ENCODE results near the gene MTMR2. TPM values are rescaled to one million over a fixed set of nuclear protein-coding genes. Genes with fewer than 3 reads are reported as not detected.

MTMR2 gene
- polyA plus RNA-seq, 1 of the 3 experiments (the other 2 are of a cell fraction), result 8.6 TPM

DNA sequence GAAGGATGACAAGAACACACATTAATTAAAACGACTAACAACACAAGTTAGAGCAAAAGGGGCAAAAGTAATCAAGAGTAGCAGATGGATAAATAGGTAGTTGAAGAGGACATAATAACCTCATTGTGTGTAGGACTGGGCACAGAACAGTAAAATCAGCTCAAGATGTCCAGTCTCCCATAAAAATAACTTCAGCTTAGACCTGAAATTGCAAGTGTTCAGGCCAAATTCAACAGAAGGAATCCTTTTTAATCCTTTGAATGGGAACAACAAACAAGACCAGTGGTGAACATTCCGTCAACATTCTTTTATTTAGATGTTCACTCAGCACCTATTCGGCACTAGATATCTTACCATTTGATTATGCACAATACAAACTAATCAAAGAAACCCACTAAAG, 4.4 kb downstream of the MTMR2 start:
- H3K9me3 ChIP-seq, result no peaks in the 10 kb centered on the region
- no peak overlapping the region for H3K4me2 ChIP-seq
- H4K20me1 ChIP-seq (ENCODE audit: insufficient read depth), result no peaks in the 10 kb centered on the region
- peaks cover 97% of the 10 kb centered on the region for H3K79me2 ChIP-seq (ENCODE audit: insufficient read depth)
- POLR2A ChIA-PET, result no interaction called here
- H3F3A ChIP-seq (replicated peaks; ENCODE audit: insufficient read depth), result peaks cover 9% of the 10 kb centered on the region
- WGBS (ENCODE audit: low lambda C conversion rate), result 63% methylated on average over 3 of the region's 3 CpGs
- no peak for TF ChIP-seq GATA2 (CRISPR knock-in tag; IDR thresholded peaks at IDR 0.05)
- no peak for TF ChIP-seq NRF1 (IDR thresholded peaks at IDR 0.05; ENCODE audit: low read depth, low read length)
- no peak for TF ChIP-seq JUND (IDR thresholded peaks at IDR 0.05)
- TF ChIP-seq RXRA (IDR thresholded peaks at IDR 0.05; ENCODE audit: borderline replicate concordance, low read depth), result no peak
- no peak for TF ChIP-seq MEF2A (IDR thresholded peaks at IDR 0.05; ENCODE audit: borderline replicate concordance, low read depth)
- TF ChIP-seq ELF1 (IDR thresholded peaks at IDR 0.05), result no peak
- TF ChIP-seq, protein P1, sequence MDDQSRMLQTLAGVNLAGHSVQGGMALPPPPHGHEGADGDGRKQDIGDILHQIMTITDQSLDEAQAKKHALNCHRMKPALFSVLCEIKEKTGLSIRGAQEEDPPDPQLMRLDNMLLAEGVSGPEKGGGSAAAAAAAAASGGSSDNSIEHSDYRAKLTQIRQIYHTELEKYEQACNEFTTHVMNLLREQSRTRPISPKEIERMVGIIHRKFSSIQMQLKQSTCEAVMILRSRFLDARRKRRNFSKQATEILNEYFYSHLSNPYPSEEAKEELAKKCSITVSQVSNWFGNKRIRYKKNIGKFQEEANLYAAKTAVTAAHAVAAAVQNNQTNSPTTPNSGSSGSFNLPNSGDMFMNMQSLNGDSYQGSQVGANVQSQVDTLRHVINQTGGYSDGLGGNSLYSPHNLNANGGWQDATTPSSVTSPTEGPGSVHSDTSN (IDR thresholded peaks at IDR 0.05), result no peak
- no peak for TF ChIP-seq TCF12 (IDR thresholded peaks at IDR 0.05)
- TF ChIP-seq RAD21 (IDR thresholded peaks at IDR 0.05; ENCODE audit: low read length), result no peak
- no peak for TF ChIP-seq SMC3 (IDR thresholded peaks at IDR 0.05; ENCODE audit: low read depth, low read length)
- TF ChIP-seq CHD2 (IDR thresholded peaks at IDR 0.05; ENCODE audit: low read length, partially characterized antibody), result no peak
- no peak for TF ChIP-seq FOXJ3 (CRISPR knock-in tag; IDR thresholded peaks at IDR 0.05)
- H3K27me3 ChIP-seq (ENCODE audit: insufficient read depth), result no peaks in the 10 kb centered on the region
- H2AFZ ChIP-seq (ENCODE audit: low read depth), result no peak overlapping the region
- peaks cover 0 to 14% of the 10 kb centered on the region in 2 experiments for H3K36me3 ChIP-seq (replicated peaks in 1 of 2; ENCODE audit: control insufficient read depth in 1 of 2, insufficient read depth in 2 of 2, low read length in 1 of 2)
- no peak overlapping the region for H3K4me3 ChIP-seq (ENCODE audit: low read depth in 2 of 2, low read length in 1 of 2)
- H3K27ac ChIP-seq (ENCODE audit: low read depth in 2 of 2, low read length in 1 of 2), result no peak overlapping the region
- CTCF ChIA-PET, result no interaction called here
- peaks cover 5 to 13% of the 10 kb centered on the region in 2 experiments; a peak in 3 of 4 replicates for H3K4me1 ChIP-seq (ENCODE audit: control insufficient read depth in 1 of 2, insufficient read depth in 2 of 2, low read depth in 1 of 2, low read length in 1 of 2)
- DNase-seq, result no peak
- no peak overlapping the region for H3K9ac ChIP-seq
- H3K9me2 ChIP-seq, result no peaks in the 10 kb centered on the region

- Histone ChIP-seq H3K9ac (no peak overlapping the region), H3K4me3 (ENCODE audit: low read depth in 2 of 2, low read length in 1 of 2) (no peak overlapping the region), H3K4me1 (ENCODE audit: control insufficient read depth in 1 of 2, insufficient read depth in 2 of 2, low read depth in 1 of 2, low read length in 1 of 2) (peaks cover 6 to 13% of the 10 kb centered on the region in 2 experiments; a peak in 3 of 4 replicates), H3K27me3 (ENCODE audit: insufficient read depth) (no peaks in the 10 kb centered on the region), H3K36me3 (replicated peaks in 1 of 2; ENCODE audit: control insufficient read depth in 1 of 2, insufficient read depth in 2 of 2, low read length in 1 of 2) (peaks cover 0 to 14% of the 10 kb centered on the region in 2 experiments), H3K9me2 (no peaks in the 10 kb centered on the region), H4K20me1 (ENCODE audit: insufficient read depth) (no peaks in the 10 kb centered on the region), H3K4me2 (no peak overlapping the region), H3K79me2 (ENCODE audit: insufficient read depth) (peaks cover 97% of the 10 kb centered on the region), H3K9me3 (no peaks in the 10 kb centered on the region), H3K27ac (ENCODE audit: low read depth in 2 of 2, low read length in 1 of 2) (no peak overlapping the region), H3F3A (replicated peaks; ENCODE audit: insufficient read depth) (peaks cover 9% of the 10 kb centered on the region), H2AFZ (ENCODE audit: low read depth) (no peak overlapping the region)
- CTCF ChIA-PET, result interaction anchor here (1.1 kb wide), 1 partner anchor 425 kb away, joined by 3 read pairs; no protein-coding TSS in a partner anchor
- WGBS (ENCODE audit: low lambda C conversion rate), result 89% methylated on average over 3 of the region's 3 CpGs
- POLR2A ChIA-PET, result no interaction called here
- no peak for DNase-seq
- TF ChIP-seq RFX5 (IDR thresholded peaks at IDR 0.05; ENCODE audit: low read length), result no peak
- TF ChIP-seq SIN3A (IDR thresholded peaks at IDR 0.05; ENCODE audit: borderline replicate concordance, low read depth, low read length), result no peak
- TF ChIP-seq NRF1 (IDR thresholded peaks at IDR 0.05; ENCODE audit: low read depth, low read length), result no peak
- TF ChIP-seq SMC3 (IDR thresholded peaks at IDR 0.05; ENCODE audit: low read depth, low read length), result no peak
Observed at GRCh38 chr11:95918720-95919119, 5.2 kb downstream of the MTMR2 start.
